Diencephalon (tissue), 1 donor: ENCODE results near the gene CLEC6A. TPM values are rescaled to one million over a fixed set of nuclear protein-coding genes. Genes with fewer than 3 reads are reported as not detected.

ENCODE experiments used
- small RNA-seq: library from RNA; depleted of rRNA; stranded (forward); fragments of <200 nt; gene quantifications from one replicate; pipeline ENCODE3, GENCODE V24; 2014
- total RNA-seq: library from RNA; depleted of rRNA; stranded (reverse); fragments of >200 nt; gene quantifications from one replicate; pipeline ENCODE4 v1.2.3, GENCODE V29; 2014

Gene CLEC6A
- total RNA-seq, result not detected

DNA sequence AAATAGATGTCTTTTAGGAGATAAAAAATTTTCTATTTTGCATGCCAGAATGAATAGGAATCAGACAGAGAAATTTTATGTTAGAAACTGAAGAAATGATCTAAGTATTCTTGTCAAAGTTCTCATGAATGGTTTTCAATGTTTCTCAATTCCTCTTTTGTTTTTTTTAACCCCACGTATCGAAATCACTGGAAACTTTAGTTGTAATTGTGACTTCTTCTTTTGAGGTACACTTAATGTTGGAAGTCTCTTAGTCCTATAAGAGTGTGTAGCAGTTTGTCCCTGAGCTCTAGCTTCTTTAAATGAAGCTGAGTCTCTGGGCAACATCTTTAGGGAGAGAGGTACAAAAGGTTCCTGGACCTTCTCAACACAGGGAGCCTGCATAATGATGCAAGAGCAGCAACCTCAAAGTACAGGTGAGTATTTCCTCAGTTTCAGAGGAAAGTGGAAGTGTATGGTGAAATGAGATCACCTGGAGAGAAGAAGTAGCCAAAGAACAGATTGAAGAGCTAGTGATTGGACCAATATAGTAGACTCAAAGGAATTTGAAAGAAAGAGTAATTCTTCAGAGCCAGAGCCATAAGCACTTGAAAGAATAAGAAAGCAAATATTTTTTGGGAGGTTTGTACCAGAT, at the start of gene CLEC6A:
TSS of gene CLEC6A (plus strand) at position 236 of the 634 bp plus-strand sequence. CDS start at position 386, 150 bp downstream.

DNA sequence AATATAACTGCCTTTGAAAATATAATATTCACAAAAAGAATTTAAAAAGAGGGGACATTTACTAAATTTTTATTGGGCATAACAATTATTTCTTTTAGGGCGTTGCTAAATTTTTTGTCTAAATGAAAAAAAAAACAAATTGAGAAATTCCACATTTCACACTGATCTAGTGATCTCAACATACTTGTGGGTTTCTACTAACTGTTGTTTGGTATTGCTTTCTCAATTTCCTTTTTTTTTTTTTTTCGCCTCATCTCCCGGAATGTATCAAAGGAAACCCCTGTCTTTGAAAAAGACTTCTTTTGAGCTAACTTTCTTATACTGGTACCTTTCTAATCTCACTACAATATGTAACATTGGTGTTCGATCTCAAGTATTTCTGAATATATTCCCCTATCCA, 57.5 kb downstream of the CLEC6A start, which contains the start of gene CLEC4D:
TSS of gene CLEC4D (plus strand) at position 248 of the 400 bp plus-strand sequence. CDS start 230 bp downstream, outside the sequence.

Small RNA genes within 50 kb of the gene (small RNA-seq; reads per million reads assigned to genes)
- not detected for gene RNU6-275P

Other genes starting within 250 kb of the CLEC6A start
- not detected for gene FAM90A1, start 228.3 kb upstream of the CLEC6A start, total RNA-seq
- gene CLEC4D, start 57.5 kb downstream of the CLEC6A start, total RNA-seq, result not detected
- not detected for gene CLEC4E, start 84.9 kb downstream of the CLEC6A start, total RNA-seq
- gene AICDA, start 156.9 kb downstream of the CLEC6A start, total RNA-seq, result not detected
- not detected for gene MFAP5, start 206.9 kb downstream of the CLEC6A start, total RNA-seq
- gene RIMKLB, start 242.0 kb downstream of the CLEC6A start, total RNA-seq, result 149 TPM